CD4-positive, alpha-beta T cell treated with Interleukin-10 for 1 hour (primary cell): ENCODE measurements around the gene AMIGO3.
"Not testable (repeated sequence)": the region's sequence is repeated elsewhere in the genome, so short reads cannot be mapped to it uniquely, and the experiment has no call there.

Source experiments
- DNase-seq: peaks from one replicate; pipeline ENCODE4 v3.0.0-alpha.2; 2020

Gene AMIGO3, protein sequence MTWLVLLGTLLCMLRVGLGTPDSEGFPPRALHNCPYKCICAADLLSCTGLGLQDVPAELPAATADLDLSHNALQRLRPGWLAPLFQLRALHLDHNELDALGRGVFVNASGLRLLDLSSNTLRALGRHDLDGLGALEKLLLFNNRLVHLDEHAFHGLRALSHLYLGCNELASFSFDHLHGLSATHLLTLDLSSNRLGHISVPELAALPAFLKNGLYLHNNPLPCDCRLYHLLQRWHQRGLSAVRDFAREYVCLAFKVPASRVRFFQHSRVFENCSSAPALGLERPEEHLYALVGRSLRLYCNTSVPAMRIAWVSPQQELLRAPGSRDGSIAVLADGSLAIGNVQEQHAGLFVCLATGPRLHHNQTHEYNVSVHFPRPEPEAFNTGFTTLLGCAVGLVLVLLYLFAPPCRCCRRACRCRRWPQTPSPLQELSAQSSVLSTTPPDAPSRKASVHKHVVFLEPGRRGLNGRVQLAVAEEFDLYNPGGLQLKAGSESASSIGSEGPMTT

DNA sequence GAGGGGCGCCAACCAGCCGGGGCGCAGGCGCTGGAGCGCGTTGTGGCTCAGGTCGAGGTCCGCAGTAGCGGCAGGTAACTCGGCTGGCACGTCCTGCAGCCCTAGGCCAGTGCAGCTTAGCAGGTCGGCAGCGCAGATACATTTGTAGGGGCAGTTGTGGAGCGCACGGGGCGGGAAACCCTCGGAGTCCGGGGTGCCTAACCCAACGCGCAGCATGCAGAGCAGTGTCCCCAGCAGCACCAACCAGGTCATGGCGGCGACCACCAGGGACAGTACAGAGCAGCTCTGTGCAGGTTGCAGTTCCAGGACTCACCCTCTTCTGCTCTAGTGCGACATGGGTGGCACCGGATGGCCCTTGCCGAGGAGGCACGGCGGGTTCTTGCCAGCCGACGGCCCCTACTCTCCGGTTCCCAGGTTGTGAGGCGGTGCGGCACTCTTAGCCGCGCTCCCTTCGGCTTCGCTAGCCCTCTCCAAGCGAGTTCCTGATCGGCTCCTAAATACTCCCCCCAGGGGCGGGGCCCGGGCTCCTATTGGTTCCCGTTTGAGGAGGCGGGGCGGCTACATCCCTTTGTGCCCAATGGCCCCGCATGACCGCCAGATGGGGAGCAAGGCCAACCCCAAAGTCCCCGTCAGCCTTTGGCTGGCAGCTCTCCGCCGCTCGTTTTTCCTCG is at the start of gene AMIGO3:
Gene AMIGO3 (minus strand): TSS at position 471 of the 671 bp plus-strand sequence. CDS start 219 bp downstream, at position 252.
- peak; percentile 91 for DNase-seq

DNA sequence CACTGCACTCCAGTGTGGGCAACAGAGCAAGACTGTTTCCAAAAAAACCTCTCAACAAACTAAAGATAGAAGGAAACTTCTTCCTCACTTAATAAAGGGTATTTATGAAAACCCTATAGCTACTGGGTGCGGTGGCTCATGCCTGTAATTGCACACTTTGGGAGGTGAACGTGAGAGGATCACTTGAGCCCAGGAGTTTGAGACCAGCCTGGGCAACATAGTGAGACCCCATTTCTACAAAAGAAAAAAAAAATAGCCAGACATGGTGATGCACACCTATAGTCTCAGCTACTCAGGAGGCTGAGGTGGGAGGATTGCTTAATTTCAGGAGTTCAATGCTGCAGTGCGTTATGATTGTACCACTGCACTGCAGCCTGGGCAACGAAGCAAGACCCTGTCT is 44.5 kb upstream of the AMIGO3 start:
- DNase-seq = no peak

DNA sequence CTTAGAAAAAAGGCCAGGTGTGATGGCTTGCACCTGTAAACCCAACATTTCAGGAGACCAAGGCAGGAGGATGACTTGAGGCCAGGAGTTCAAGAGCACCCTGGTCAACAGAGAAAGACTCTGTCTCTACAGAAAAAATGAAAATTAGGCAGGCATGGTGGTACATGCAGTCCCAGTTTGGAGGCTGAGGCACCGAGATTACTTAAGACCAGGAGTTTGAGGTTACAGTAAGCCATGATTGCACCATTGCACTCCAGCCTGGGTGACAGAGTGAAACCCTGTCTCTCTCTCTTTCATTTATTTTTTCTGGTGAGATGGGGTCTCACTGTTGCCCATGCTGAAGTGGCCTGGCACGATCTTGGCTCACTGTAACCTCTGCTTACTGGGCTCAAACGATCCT is 42.2 kb upstream of the AMIGO3 start:
- DNase-seq = no peak

DNA sequence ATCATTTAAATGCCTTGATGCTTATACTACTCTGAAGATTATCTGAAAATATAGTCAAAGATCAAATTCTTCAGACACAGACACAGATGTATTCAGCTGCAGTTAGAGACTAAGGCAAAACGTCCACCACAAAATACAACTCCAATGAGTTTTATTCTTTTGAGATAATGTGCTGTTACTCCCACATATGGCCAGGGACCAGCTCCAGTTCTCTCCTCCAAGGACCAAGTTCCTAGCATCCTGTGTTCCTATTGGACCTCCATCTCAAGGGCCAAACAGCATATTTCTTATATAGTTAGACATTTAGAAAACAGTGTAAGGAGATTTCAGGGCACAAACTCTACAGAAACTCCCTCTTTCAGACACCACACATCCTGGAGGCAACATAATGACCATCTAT is 39.7 kb upstream of the AMIGO3 start:
- DNase-seq = no peak

DNA sequence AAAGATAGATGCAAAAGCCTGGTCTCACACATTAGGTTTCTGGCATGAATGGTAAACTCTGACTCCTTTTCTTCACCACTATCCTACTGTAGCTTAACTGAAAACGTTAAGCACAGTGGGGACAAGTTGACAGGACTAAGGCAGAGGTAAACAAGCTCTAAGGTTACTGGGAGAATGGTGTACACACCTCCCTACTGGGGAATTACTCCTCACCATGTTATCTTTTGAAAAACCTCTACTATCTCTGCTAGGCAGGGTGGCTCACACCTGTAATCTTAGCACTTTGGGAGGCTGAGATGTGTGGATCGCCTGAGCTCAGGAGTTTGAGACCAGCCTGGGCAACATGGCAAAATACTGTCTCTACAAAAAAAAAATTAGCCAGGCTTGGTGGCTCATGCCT is 37.7 kb upstream of the AMIGO3 start:
- DNase-seq = no peak

DNA sequence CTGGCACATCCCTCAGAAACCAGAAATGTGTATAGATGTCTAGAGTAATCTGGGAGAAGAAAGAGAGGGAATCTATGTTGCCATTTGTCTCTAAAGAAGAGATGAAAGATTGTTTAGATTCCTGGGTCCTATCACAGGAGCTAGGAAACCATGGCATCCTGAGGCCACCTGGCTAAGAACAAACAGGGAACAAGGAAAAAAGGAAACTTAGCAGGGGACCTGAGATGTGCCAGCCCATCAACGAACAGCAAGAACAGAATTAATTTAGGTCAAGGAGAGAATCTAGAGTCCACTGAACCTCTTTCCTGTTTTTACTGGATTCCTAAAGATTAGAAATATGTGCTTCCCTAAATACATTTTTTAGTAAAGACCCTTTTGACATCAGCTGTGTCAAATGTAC is 36.6 kb upstream of the AMIGO3 start:
- DNase-seq = no peak

DNA sequence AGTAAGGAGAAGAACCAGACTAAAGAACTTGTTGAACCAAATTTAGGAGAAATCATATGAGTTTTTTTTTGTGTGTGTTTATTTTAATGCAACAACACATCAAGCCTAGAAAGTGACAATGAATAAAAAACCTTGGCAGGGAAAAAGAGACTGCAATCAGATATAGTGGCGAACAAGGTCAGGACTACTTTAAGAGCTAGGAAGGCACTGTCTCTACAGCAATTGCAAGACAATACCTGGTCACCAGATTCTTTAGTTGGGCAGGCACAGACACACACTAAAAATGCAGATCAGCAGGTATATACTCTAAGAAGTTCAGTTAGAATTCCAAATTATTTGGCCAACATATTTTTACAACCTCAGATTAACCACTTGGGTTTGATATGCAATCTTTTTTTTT is 35.1 kb upstream of the AMIGO3 start:
- no peak for DNase-seq

DNA sequence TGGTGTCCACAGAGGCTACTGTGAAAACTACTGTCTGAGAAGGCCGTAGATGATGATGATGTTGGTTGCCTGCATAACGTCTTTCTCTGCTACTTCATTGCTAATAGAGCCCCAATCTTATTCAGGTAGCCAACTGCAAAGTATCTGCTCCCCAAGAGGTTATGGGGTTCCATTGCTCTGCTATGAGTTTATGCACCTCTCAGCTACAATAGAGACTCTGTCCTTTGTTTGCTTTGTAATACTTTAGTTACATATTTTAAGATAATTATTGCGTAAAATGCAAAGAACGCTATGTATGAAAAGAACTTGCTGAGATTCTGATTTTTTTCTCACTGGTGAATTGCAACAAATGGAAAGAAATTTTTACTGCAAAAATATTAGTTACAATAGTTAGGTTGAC is 32.0 kb upstream of the AMIGO3 start:
- DNase-seq = no peak

DNA sequence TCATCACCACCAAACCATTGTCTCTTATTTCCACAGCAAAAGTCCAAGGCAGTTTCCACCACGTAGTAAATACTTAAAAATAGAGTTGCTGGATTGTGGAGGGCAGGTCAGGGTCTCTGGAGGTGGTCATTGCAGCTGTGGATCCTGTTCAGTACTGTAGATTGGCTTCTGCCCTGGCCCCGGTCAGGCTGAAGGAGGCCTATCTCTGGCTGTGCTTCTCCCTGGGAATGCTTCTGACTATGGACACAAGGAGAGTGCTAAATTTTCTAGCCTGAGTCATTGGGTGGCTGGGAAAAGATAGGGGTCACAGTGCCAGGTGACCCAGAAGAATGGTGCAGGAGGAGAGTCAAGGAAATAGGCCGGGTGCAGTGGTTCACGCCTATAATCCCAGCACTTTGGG is 30.6 kb upstream of the AMIGO3 start:
- DNase-seq = no peak

DNA sequence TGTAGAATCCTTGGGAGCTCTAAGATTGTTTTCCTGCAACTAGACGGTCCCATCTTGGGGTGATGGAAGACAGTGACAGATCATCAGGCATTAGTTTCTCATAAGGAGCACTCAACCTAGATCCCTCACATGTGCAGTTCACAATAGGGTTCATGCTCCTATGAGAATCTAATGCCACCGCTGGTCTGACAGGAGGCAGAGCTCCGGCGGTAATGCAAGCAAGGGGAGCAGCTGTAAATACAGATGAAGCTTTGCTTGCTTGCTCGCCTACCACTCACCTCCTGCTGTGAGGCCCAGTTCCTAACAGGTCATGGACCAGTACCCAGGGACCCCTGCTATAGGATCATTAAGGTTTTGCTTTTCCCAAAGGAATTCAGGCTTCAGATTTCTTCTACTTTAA is 29.4 kb upstream of the AMIGO3 start:
- not testable (repeated sequence) for DNase-seq

DNA sequence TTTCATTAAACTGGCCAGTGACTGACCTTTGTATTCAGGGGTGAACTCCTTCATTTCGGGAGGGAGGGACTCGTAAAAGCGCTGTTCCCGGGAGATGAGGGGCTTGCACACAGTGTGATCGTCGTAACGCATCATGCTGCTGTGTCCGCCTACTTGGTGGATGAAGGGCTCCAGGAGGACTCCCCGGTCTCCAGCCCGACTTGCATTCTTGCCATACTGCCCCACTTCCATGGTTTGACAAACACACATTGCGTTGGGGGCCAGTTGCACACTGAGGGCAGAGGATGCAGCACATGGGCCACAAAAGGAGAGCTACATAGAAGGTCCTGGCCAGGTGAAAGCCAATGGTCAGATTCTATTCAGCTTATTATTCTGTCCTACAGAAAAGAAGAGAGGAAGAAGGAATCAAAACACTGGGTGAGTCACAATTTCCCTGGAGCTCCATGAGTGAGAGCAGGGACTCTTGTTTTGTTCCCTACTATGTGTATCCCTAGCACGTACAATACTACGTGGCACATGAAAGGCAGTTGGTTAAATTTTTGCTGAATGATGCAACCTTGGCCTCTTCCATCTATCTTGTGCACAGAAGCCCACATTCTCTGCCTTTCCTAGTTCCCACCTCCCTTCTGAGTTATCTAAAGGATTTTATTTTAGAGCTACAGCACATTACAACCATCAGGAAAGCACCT is 28.5 kb upstream of the AMIGO3 start:
- DNase-seq = no peak

DNA sequence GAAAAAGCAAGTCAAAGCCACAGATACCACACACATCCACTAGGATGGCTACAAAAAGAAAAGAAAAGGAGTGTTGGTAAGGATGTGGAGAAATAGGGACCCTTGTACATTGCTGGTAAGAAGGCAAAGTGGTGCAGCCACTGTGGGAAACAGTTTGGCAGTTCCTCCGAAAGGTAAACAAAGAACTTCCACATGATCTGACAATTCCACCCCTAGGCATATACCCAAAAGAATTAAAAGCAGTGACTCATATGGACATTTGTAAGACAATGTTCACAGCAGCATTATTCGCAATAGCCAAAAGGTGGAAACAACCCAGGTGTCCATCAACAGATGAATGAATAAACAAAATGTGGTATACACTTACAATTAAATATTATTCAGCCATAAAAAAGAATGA is 26.5 kb upstream of the AMIGO3 start:
- no peak for DNase-seq

DNA sequence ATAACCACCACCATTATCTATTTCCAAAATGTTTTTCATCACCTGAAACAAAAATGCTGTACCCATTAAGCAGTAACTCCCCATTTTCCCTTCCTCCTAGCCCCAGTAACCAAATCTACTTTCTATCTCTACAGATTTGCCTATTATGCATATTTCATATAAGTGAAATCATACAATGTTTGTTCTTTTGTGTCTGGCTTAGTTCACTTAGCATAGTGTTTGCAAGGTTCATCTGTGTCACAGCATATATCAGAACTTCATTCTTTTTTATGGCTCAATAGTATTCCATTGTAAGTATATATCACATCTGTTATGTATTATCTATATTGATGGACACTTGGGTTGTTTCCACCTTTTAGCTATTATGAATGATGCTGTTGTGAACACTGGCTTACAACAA is 20.9 kb upstream of the AMIGO3 start:
- DNase-seq = no peak

DNA sequence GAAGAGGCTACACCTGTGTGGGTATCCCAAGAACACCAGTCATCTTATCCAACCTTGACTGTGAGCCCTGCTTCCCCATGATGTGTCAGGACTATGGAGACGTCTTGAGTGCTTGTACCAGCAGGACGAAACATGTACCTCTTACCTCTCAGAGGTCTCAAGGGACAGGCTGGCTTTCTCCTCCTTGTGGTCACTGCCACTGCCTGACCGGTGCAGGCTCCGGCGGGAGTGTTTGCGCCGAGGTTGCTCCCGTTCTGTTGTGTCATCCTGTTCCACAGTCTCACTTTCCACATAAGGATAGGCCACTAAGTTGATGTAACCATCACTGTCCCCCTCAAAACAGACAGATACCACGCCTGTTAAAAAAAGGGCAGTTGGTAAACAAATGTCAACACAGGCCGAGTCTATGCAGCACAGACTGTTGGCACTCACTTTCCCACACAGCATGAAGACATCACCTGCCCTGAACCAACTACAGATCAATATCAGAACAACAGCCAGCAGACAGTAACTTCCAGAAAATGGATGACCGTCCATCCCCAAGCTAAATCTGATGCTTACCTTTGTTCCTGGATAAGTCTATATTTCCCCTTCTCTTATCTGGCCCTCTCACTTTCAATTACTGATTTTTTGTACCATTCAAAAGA is 18.7 kb upstream of the AMIGO3 start:
- no peak for DNase-seq

DNA sequence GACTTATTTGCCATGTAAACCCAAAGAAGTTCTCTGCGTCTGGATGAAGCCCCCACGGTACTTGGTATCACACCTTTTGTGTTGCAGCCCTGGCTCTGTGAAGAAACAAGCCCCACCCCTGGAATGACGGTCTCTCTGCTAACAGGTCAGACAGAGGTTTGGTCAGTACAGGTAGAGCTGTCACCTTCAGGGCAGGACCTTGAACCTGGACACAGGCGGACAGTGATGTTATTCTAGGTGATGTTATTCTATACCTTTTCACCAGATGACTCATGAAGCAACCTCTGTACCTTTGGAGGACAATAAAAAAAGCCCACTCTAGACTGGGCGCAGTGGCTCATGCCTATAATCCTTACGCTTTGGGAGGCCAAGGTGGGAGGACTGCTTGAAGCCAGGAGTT is 15.3 kb upstream of the AMIGO3 start:
- no peak for DNase-seq

DNA sequence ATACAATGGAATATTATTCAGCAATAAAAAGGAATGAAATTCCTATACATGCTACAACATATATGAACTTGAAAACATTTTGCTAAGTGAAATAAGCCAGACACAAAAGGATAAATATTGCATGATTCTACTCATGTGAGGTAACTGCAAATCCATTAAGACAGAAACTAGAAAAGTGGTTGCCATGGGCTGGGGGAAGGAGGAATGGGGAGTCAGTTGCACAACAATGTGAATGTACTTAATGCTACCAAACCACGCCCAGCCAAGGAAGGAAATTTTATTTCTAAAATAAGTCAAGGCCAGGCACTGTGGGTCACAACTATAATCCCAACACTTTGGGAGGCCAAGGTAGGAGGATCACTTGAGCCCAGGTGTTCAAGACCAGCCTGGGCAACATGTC is 14.1 kb upstream of the AMIGO3 start:
- no peak for DNase-seq

DNA sequence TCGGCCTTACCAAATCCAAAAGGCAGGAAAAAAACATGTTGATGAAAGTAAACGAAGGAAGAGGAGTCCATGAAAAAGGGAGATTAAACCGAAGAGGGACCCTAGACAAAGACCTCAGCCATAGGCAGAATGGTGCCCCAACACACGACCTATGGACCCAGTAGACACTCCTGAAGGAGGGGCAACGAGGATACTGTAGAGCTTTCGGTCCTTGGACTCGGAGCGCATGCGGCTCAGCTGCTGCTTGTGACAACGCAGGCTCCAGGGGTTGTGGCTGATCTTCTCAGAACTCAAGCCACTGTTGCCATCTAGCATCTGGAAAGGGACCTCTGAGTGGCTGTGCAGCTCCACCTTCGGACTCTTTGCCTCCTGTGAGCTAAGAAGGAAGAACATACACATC is 13.1 kb upstream of the AMIGO3 start:
- DNase-seq = no peak

DNA sequence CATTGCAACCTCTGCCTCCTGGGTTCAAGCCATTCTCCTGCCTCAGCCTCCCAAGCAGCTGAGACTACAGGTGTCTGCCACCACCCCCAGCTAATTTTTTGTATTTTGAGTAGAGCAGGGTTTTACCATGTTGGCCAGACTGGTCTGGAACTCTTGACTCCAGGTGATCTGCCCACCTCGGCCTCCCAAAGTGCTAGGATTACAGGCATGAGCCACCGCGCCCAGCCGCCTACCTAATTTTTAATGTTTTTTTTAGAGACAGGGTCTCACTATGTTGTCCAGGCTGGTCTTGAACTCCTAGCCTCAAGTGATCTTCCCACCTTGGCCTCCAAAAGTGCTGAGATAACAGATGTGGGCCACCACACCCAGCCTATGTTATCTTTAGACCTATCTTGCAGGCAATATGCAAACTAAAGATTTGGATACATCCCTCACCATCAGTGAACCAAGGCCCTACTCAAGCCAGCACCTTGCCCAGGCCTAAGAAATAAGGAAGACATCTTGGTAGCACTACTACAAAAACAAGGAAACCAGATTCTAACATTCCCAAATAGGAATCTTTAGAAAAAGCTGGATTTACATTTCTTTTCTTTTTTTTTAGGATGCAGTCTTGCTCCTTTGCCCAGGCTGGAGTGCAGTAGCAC is 10.6 kb upstream of the AMIGO3 start:
- no peak for DNase-seq

DNA sequence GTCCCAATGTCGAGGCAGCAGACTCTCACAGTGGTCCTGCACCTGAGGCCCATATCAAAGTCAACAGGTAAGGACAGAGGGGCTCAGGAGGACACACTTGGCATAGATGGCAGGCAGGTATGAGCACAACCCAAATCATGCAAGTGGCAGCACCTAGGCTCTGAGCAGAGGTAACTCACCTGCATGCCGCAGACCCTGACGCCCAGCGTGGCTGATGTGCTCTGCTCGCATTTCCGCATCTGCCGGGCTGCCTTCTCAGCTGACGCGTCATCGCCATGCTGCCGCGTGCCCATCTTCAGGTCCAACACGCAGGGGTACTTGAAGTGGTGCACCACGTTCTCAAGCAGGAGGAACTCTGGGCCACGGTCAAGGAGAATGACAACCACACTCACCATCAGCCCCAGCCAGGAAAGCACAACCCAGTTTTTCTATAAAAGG is 8.5 kb upstream of the AMIGO3 start:
- DNase-seq = no peak

DNA sequence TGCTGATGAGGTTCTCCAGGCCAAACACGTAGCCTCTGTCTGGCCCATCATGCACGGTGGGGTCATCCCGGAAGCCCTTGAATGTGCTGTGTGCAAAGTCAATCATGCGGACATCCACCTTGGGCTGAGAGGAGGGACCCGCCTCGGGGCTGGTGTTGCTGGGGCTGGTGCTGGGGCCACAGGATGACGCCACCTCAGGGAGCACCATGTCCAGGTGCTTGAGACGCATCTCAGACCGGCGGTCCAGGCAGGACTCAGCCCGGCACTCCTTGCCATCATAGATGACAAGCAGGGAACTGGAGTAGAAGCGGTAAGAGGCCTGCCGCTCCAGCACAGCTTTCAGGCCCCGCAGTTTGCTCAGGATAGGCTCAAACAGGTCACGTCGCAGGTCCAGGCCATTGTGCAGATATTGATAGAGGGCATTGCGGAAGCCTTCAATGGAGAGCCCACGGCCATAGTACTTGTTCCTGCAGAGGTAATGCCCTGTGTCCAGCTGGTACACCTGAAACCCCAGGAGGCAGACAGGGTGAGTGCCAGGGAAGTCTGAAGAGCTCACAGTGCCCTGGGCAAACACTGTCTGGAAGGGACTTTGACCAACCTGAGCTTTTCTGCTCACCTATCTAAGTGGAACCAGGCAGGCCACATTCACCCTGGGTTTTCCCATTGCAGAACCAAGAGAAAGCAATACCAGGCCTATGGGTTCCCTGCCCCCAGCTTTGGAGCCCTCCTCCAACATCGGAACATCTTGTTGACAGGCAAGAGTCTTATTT is 7.9 kb upstream of the AMIGO3 start:
- no peak for DNase-seq

DNA sequence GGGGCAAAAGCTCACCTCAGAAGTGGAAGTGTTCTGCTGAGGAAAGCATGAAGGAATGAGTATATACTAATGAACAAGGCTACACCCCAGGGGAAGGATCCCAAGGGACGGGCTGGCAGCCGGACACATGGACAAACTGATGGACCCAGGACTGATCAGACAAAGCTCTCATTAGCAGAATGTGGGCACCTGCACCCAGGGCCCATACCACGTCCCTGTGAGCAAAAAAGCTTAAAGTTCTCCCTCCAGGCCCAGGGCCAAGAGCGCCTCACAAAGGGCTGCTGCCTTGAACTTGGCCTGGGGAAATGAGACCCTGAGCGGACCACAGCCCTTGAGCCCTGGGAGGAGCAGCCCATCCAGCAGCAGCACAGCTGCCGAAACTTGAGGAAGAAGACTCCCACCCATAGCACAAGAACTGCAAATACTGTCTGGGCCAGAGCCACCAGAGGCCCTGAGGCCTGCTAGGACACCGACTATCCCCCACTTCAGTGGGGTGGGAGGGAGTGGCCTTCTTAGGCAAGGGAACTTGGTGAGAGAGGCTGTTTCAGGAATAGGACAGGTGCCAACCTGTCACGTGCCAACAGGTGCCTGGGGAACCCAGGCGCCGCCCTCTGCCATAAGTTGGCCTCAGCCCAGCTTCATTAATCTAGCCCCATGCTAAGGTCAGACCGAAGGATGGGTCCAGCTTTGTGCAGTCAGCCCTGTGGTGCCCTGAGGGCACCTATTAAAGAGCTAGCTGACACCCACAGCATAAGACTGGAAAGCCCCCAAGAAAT is 6.6 kb upstream of the AMIGO3 start:
- no peak for DNase-seq
